SIG-M5 treated with dmso at 0.1 percent for 504 hours (cell line): ENCODE results near the gene RFPL4AL1.
"Not testable (repeated sequence)": the region's sequence is repeated elsewhere in the genome, so short reads cannot be mapped to it uniquely, and the experiment has no call there.

Source experiments
- DNase-seq: peaks from one replicate; lab custom pipeline; 2025; ENCODE audit not compliant: unreplicated experiment; lab: John Stamatoyannopoulos, UW

RFPL4AL1 gene

GRCh38 chr19:55768818-55769217 is at the start of gene RFPL4AL1:
Gene RFPL4AL1, plus strand, starts transcription at chr19:55769118. Its CDS starts 2,687 bp downstream, at chr19:55771805.
- DNase-seq, result not testable (repeated sequence)

DNA sequence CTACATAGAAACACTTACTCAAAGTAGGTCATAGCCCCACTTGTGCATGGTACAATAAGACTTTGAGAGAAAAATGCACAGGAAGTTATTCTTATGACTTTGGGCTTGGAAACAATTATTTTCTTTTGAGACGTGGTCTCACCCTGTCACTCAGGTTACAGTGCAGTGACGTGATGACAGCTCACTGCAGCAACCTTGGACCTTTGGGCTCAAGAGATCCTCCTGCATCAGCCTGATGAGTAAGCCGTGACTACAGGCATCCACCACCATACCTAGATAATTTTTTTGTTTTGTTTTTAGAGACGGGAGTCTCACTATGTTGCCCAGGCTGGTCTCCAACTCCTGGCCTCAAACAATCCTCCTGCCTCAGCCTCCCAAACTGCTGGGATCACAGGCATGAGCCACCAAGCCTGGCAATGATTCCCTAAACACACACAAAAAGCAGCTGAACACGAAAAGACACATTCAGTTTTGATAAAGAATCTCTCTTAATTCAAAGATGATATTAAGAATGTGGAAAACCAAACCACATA is 48.6 kb upstream of the RFPL4AL1 start:
- no peak for DNase-seq

DNA sequence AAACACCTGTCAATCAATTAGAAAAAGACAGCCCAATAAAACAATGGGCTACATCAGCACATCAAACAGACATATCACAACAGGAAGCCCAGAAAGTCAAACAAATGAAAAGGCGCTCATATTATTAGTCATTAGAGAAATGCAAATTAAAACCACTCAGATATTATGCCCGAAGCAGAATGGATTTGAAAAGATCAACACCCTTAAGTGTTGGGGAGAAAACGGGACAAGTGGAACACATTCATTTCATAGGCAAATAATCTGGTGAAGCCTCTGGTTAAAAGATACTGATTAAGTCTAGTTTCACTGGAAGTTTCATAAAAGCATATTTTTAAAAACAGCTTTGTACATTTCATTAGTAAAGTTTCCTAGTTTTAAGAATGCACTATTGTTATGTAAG is 48.1 kb upstream of the RFPL4AL1 start:
- DNase-seq, result no peak

- DNase-seq, result no peak
These were observed 45.4 kb upstream of the RFPL4AL1 start for GRCh38 chr19:55723491-55723890.

- DNase-seq, result not testable (repeated sequence)
These were observed 38.5 kb upstream of the RFPL4AL1 start for GRCh38 chr19:55730378-55730777.

- DNase-seq, result no peak
These were observed 30.6 kb upstream of the RFPL4AL1 start, which contains the start of gene NLRP9 for GRCh38 chr19:55738302-55738701. Gene NLRP9, minus strand, starts transcription at chr19:55738402. Its CDS starts 28 bp downstream, at chr19:55738374.

DNA sequence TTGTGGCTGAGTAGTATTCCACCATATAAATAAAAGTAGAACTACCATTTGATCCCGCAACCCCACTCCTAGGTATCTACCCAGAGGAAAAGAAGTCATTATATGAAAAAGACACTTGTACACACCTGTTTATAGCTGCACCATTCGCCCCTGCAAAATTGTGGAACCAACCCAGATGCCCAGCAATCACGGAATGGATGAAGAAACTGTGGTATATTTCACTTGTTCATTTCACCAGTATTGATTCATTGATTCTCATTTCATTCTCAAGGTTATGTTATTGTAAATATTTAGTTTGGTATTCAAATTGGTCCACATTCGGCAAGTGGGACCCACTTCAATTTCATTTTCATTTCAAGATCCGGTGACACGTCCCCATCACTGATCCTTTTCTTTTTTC is 18.2 kb upstream of the RFPL4AL1 start:
- no peak for DNase-seq

DNA sequence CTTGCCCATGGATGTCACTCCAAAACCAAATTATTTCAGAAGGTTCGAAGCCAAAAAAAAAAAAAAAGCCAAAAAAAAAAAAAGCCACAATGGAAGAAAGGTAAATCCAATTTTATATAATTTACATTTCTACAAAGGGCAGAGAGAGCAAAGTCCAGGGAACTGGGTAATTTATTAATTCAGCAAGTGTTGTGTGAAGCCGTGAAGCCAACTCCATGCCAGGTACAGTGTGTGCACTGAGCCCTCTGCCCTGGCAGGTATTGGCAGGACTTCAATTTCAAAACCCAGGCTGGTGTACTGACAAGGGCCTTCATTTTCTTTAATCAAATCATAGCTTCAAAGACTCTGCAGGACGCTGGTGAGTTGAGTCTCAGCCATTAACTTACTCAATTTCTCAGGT is 15.5 kb upstream of the RFPL4AL1 start:
- DNase-seq, result no peak

DNA sequence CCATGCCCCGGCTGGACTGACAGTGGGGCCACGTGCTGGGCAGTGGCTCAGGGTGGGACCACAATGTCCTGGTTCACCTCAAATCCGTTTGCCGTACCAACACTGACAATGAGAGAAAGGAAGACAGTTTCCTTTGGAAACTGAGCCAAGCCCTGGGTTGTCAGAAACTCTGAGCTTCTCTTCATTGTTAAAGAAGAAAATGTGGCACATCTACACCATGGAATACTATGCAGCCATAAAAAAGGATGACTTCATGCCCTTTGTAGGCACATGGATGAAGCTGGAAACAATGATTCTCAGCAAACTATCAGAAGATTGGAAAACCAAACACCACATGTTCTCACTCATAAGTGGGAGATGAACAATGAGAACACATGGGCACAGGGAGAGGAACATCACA is 12.1 kb upstream of the RFPL4AL1 start:
- DNase-seq, result not testable (repeated sequence)

GRCh38 chr19:55758797-55759196 is 10.1 kb upstream of the RFPL4AL1 start, which contains the start of gene RFPL4A:
Gene RFPL4A, plus strand, starts transcription at chr19:55759097. Its CDS starts 2,704 bp downstream, at chr19:55761801.
- not testable (repeated sequence) for DNase-seq

DNA sequence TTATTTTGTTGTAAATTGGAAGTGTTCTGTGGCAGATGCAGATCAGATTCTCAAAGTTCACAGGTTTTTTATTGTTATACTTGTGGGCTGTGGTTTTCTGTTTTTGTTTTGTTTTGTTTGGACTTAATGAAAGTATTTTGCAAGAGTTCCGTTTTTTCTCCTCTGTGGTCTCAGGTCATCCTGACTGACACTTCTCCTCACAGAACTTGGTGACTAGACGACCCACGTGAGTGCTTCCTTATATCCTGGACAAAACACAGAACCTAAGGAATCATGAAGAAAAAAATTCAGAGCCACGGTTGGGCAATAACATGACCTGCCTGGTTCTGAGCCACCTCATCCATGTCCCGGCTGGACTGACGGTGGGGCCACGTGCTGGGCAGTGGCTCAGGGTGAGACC is 2.5 kb upstream of the RFPL4AL1 start:
- DNase-seq, result no peak

- not testable (repeated sequence) for DNase-seq
These were observed 714 bp downstream of the RFPL4AL1 start for GRCh38 chr19:55769632-55770031.

DNA sequence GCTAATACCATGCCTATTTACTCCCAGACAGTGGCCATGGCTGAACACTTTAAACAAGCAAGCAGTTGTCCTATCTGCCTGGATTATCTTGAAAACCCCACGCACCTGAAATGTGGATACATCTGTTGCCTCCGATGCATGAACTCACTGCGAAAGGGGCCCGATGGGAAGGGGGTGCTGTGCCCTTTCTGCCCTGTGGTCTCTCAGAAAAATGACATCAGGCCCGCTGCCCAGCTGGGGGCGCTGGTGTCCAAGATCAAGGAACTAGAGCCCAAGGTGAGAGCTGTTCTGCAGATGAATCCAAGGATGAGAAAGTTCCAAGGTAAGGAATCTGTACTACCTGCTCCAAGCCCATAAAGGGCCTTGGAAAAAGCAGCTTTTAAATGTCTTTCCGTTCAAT is 8.6 kb downstream of the RFPL4AL1 start:
- no peak for DNase-seq

GRCh38 chr19:55778331-55778730 is 9.4 kb downstream of the RFPL4AL1 start:
- DNase-seq, result no peak

DNA sequence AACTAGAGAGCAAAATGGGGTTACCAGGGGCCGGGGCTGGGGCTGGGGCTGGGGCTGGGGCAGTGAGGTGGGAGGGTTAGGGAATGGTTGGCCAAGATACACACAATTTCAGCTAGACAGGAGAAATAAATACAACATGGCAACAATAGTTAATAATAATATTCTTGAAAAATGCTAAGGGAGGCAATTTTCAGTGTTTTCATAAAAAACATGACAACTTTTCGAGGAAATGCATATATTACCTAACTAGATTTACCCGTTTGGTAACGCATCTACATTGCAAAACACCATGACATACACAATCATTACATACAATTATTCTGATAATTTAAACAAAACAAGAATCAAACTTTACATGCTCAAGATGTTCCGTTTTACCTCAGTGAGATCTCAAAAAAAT is 12.2 kb downstream of the RFPL4AL1 start:
- DNase-seq, result no peak

- DNase-seq, result no peak
These were observed 26.1 kb downstream of the RFPL4AL1 start for GRCh38 chr19:55795021-55795420.

DNA sequence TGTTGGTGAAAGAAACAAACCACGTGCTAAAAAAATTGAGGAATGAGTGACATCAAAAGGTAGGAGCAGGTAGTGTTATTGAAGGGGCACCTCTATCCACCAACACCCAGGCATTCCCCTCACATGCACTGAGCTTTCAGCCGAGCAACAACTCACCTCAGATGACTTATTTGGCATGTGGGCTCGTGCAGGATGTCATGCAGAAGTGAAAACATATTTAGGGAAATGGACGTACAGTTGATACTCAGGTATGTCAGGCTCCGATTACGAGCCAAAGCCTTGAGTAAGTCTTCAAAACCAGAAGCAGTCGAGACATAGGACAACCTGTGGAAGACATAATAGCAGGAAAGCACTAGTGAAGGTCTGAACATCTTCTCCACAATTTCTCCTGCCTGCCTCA is 32.5 kb downstream of the RFPL4AL1 start:
- no peak for DNase-seq

DNA sequence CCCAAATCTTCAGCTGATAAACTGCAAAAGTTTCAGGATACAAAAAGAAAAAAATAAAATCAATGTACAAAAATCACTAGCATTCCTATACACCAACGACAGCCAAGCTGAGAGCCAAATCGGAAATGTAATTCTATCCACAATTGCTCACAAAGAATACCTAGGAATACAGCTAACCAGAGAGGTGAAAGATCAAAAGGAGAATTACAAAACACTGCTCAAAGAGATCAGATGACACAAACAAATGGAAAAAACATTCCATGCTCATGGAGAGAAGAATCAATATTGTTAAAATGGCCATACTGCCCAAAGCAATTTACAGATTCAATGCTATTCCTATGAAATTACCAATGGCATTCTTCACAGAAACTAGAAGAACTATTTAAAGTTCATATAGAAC is 33.4 kb downstream of the RFPL4AL1 start:
- no peak for DNase-seq

DNA sequence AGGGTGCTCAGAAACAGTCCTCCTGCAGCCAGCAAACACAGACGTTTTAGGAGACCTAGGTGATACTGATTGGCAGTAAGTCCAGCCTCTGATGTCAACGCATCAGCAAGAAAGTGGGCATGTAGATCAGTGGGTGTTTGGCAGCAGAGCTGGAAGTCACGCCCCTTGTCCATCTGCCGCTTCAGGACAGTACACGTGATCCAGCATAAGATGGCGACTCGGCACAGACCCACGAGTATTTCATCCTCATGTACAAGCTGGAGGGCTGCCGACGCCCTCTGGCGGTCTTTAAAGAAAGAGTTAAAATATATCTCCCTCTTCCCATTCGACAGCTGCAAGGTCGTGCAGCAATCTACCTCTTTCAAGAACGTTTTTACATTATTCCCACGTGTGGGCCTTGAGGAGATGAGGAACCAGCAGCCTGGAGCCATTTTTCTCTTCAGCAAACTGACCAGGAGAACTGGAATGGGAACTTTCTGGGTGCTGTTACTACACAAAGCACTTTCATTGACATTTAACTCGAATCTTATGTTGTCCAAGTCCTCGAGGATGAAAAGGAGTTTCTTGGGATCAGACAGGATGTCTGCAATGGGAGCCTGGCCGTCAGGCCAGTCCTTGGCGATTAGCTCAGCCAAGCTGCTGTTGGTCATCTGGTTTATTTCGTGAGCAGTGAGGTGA is 40.6 kb downstream of the RFPL4AL1 start:
- DNase-seq, result peak; percentile 34

DNA sequence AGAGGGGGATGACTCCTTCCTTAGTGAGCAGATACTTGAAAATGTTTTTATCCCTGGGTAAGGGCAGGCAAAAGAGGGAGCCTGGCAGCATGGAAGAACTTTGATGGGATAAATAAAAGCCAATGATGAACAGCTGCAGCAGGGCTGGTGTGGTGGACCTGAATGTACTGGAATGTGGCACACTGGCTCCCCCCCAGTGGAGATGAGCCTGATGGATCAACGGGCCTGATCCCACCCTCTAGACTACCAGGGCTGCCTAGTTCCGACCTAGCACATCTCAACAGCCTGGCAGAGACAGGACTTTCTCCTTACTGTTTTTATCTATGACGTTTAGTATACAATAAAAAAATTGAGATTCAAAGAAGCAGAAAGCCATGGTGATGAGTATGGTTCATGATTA is 42.4 kb downstream of the RFPL4AL1 start:
- DNase-seq, result no peak

DNA sequence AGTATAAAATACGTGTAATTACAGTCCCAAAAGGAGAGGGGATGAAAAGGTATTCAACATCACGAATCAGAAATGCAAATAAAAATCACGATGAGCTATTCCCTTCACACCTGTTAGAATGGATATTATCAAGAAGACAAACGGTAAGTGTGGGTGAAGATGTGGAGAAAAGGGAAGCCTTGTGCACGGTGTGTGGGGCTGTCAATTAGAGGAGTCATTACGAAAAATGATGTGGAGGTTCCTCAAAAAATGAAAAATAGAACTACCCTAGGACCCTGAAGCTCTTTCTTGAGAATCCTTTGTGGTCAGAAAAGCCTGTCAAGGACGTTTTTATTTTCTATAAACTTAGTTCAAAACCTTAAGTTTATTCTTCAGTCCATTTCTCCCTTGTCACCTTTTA is 43.5 kb downstream of the RFPL4AL1 start:
- no peak for DNase-seq

GRCh38 chr19:55813906-55814305 is 45.0 kb downstream of the RFPL4AL1 start:
- DNase-seq, result no peak

DNA sequence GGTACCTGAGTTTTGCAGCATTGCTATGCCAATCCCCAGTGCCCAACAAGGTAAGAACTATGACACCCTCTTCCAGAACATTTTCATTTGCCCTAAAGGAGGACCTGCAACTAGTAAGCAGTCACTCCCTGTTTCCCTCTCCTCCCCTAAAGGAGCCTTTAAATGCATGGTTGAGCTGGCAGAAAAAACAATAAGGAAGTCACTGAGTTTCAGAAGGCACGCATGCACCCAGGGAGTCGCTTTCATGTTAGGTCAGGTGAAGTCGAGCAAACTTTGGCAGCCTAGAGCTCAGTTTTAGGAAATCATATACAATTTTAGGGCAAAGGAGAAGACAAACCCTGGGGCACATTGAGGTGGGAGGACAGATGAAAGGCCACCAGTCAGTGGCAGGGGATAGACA is 51.1 kb downstream of the RFPL4AL1 start:
- no peak for DNase-seq
